OCI-LY7 (cell line): ENCODE data around the gene MKNK2.

ENCODE experiments used
- CTCF ChIP-seq: fragments of 200-600 bp; sonication (generic); conservative IDR thresholded peaks from 2 replicates; pipeline ENCODE4 v1.5.1; 2014; ENCODE audit warnings: mild to moderate bottlenecking, antibody characterized with exemption, low read length, moderate library complexity, mixed read lengths
- EZH2phosphoT487 ChIP-seq: fragments of 200-600 bp; sonication (generic); IDR thresholded peaks from 2 replicates; pipeline ENCODE4 v1.6.1; 2018; ENCODE audit warnings: low read depth, borderline replicate concordance, mild to moderate bottlenecking, mixed run types, antibody characterized with exemption, low read length, moderate library complexity, mixed read lengths

GRCh38 chr19:2044709-2045500 is 6.1 kb downstream of the MKNK2 start:
- TF ChIP-seq CTCF, result no peak
- no peak for TF ChIP-seq EZH2phosphoT487
